Heart left ventricle (tissue), 16 donors: ENCODE measurements around the gene CHRM5. TPM values are rescaled to one million over a fixed set of nuclear protein-coding genes. Genes with fewer than 3 reads are reported as not detected.

Source experiments
- ATAC-seq, 4 donors: fragments of 200-7000 bp; cut with Tn5 transposase; one replicate each; pipeline ENCODE4 v1.9.1; 2020 to 2022; ENCODE audit warnings: moderate library complexity in 4 of 4, mild to moderate bottlenecking in 3 of 4, moderate number of reproducible peaks in 1 of 4
- DNase-seq, 5 donors: peaks; one replicate each; pipeline ENCODE4 v3.0.0-alpha.2; 2020
- H3K27ac ChIP-seq, 12 donors: fragments of 200-600 bp; sonication (generic) in 4 of 12; one replicate each; pipeline versions ENCODE4 v1.5.0 to v1.8.0; 2016 to 2022; ENCODE audit warnings: mild to moderate bottlenecking in 2 of 12
- H3K27me3 ChIP-seq, 9 donors: fragments of 200-600 bp; sonication (generic) in 2 of 9; one replicate each; pipeline versions ENCODE4 v1.5.1 to v1.8.0; 2016 to 2022; ENCODE audit warnings: mild to moderate bottlenecking in 3 of 9
- H3K36me3 ChIP-seq, 9 donors: fragments of 200-600 bp; sonication (generic) in 2 of 9; one replicate each; pipeline versions ENCODE4 v1.5.0 to v1.8.0; 2018 to 2022; ENCODE audit warnings: mild to moderate bottlenecking in 2 of 9
- H3K4me1 ChIP-seq, 12 donors: fragments of 200-600 bp; sonication (generic) in 4 of 12; one replicate each; pipeline versions ENCODE4 v1.5.0 to v1.8.0; 2016 to 2022; ENCODE audit warnings: mild to moderate bottlenecking in 3 of 12
- H3K4me3 ChIP-seq, 12 donors: fragments of 200-600 bp; sonication (generic) in 4 of 12; one replicate each; pipeline versions ENCODE4 v1.5.0 to v1.8.0; 2017 to 2022; ENCODE audit warnings: mild to moderate bottlenecking in 9 of 12, moderate library complexity in 4 of 12
- H3K9me3 ChIP-seq, 12 donors: fragments of 200-600 bp; sonication (generic) in 4 of 12; one replicate each; pipeline versions ENCODE4 v1.5.0 to v1.8.0; 2016 to 2022; ENCODE audit warnings: mild to moderate bottlenecking in 1 of 12
- CTCF ChIP-seq, 12 donors: fragments of 200-600 bp; sonication (generic) in 4 of 12; IDR thresholded peaks; one replicate each; pipeline versions ENCODE4 v1.5.0 to v1.8.0; 2018 to 2022; ENCODE audit warnings: antibody characterized with exemption in 12 of 12, mild to moderate bottlenecking in 5 of 12
- POLR2A ChIP-seq, 2 donors: fragments of 450-650 bp; IDR thresholded peaks; one replicate each; pipeline ENCODE4 v1.6.1; 2017; ENCODE audit warnings: antibody characterized with exemption in 2 of 2, mild to moderate bottlenecking in 2 of 2, moderate library complexity in 2 of 2
- WGBS, 4 donors: extraction: QIAGEN DNeasy Blood & Tissue Kit in 2 of 4; methylation state at CpG; one replicate each; pipeline versions ENCODE4 v1.1.5 to v1.1.7; 2013 to 2018; 5-methylcytosine and 5-hydroxymethylcytosine counted together
- intact Hi-C, 10 donors: fragments of 100-400 bp; cut with DNase I; formaldehyde crosslinking; loops; one replicate each; pipeline versions ENCODE4 v1.11.1 to v1.14.2; 2022
- polyA plus RNA-seq, 2 donors: library from polyadenylated mRNA; stranded (reverse); fragments of 200-250 nt; gene quantifications; one replicate each; pipeline ENCODE4 v1.2.3, GENCODE V29; 2013
- total RNA-seq, 9 donors: library from RNA; depleted of rRNA in 2 of 9; stranded (reverse); fragments of >200 nt in 2 of 9; fragmentation: NEBNext Ultra II Directional in 3 of 9; extraction: Animal tissue kit (Norgen Biotek cat#: 25700) in 3 of 9; gene quantifications; one replicate each; pipeline versions ENCODE4 v1.1.0 to v1.2.4, GENCODE V29; 2016 to 2023
- donor health status: ischemic (EF 13 %, LVEDD 7.1; RV severe dilation, severe dysfunction).
- donor health status: healthy with polysubstance abuse.
- donor health status: DM: no; HTN: yes; CAD: no.
- donor health status: DM: no; HTN: no; CAD: no.
- donor health status: ischemic (EF 25% LVEDD 6.9; RV normal size, moderate dysfunction).
- donor health status: ischemic (EF 25% LVEDD 5.7; RV mildly dilated, moderate dysfunction).
- donor health status: healthy.
- donor health status: DM: yes; HTN: yes; CAD: no.
- donor health status: ischemic (EF 35%, LVEDD 5.7; RV mildly dilated, moderate dysfunction).
- donor health status: nonischemic (EF 11% LVEDD 7.7; RV severe dilation, severe dysfunction).
- donor health status: DM: yes; HTN: yes; CAD: no.
- donor health status: PGD.
- donor health status: ischemic (EF 29% LVEDD 5.4; RV normal size, mild dysfunction).
- donor health status: nonischemic (EF 23%, LVEDD 6.1; RV moderate dilation, normal function).

Gene CHRM5
- total and polyA plus RNA-seq, 11 donors: not detected

GRCh38 chr15:34116620-34117019 is 148.3 kb downstream of the CHRM5 start:
- TF ChIP-seq POLR2A (IDR thresholded peaks at IDR 0.05): no peak
- no peak for TF ChIP-seq CTCF (IDR thresholded peaks at IDR 0.05)
- 84 to 89% (median 86%) methylated on average over 2 of the region's 2 CpGs for WGBS, 4 donors
- H3K4me1 ChIP-seq: no peaks in the 10 kb centered on the region
- no peaks in the 10 kb centered on the region for H3K9me3 ChIP-seq
- peaks cover 0 to 25% (median 0%) of the 10 kb centered on the region in 9 donors for H3K27me3 ChIP-seq
- no peaks in the 10 kb centered on the region for H3K36me3 ChIP-seq
- H3K27ac ChIP-seq: no peak overlapping the region
- no peak for ATAC-seq
- intact Hi-C loops: loop anchor here in 1 of 10 donors (5.0 kb wide), 1 partner anchor 49 kb away; no protein-coding TSS in a partner anchor
- H3K4me3 ChIP-seq: no peak overlapping the region
- no peak for DNase-seq

Other genes starting within 250 kb of the CHRM5 start
- gene AVEN, start 70.7 kb downstream of the CHRM5 start, total RNA-seq: 10 to 100 TPM; 16.3 to 35.8 (median 20.8) TPM
- gene AVEN, start 70.7 kb downstream of the CHRM5 start, polyA plus RNA-seq: 10 to 100 TPM; 24.5 to 37.1 TPM
- 10 to 100 TPM; 28.9 to 95.2 (median 59.1) TPM for gene EMC7, start 133.4 kb downstream of the CHRM5 start, total RNA-seq
- 100 to 1,000 TPM in 1 of 2 donors, 10 to 100 TPM in 1; 86.0 to 143 TPM for gene EMC7, start 133.4 kb downstream of the CHRM5 start, polyA plus RNA-seq
- 1 to 10 TPM in 8 of 9 donors, under 1 TPM in 1; 0.95 to 2.1 (median 1.7) TPM for gene PGBD4, start 133.6 kb downstream of the CHRM5 start, total RNA-seq
- under 1 TPM; 0.86 to 0.91 TPM for gene PGBD4, start 133.6 kb downstream of the CHRM5 start, polyA plus RNA-seq
- 10 to 100 TPM; 10.1 to 21.7 (median 15.8) TPM for gene KATNBL1, start 241.6 kb downstream of the CHRM5 start, total RNA-seq
- 10 to 100 TPM; 14.6 to 15.0 TPM for gene KATNBL1, start 241.6 kb downstream of the CHRM5 start, polyA plus RNA-seq